CD4-positive, alpha-beta T cell treated with Interferon gamma for 1 hour (primary cell): ENCODE results near the gene FGF3.

ENCODE experiments used
- DNase-seq: peaks from one replicate; pipeline ENCODE4 v3.0.0-alpha.2; 2020

The FGF3 gene

GRCh38 chr11:69822676-69823494 is 3.7 kb upstream of the FGF3 start:
- no peak for DNase-seq

GRCh38 chr11:69821511-69822040 is 2.4 kb upstream of the FGF3 start:
- DNase-seq = no peak

- DNase-seq = no peak
These were observed 1.2 kb upstream of the FGF3 start for GRCh38 chr11:69820441-69820840.

GRCh38 chr11:69819541-69820070 is 390 bp upstream of the FGF3 start:
- no peak for DNase-seq

- DNase-seq = no peak
These were observed 999 bp downstream of the FGF3 start for GRCh38 chr11:69818231-69818602.

GRCh38 chr11:69817265-69818230 is 1.7 kb downstream of the FGF3 start:
- no peak for DNase-seq

- DNase-seq = no peak
These were observed 2.5 kb downstream of the FGF3 start for GRCh38 chr11:69816671-69817070.

- DNase-seq = no peak
These were observed 3.2 kb downstream of the FGF3 start for GRCh38 chr11:69815973-69816372.

- DNase-seq = no peak
These were observed 4.3 kb downstream of the FGF3 start for GRCh38 chr11:69814902-69815301.

- DNase-seq = no peak
These were observed 4.8 kb downstream of the FGF3 start for GRCh38 chr11:69814411-69814810.

GRCh38 chr11:69813839-69814238 is 5.4 kb downstream of the FGF3 start:
- DNase-seq = no peak

- DNase-seq = no peak
These were observed 6.3 kb downstream of the FGF3 start for GRCh38 chr11:69812946-69813345.

- DNase-seq = no peak
These were observed 7.0 kb downstream of the FGF3 start for GRCh38 chr11:69812256-69812655.

GRCh38 chr11:69811431-69811830 is 7.8 kb downstream of the FGF3 start:
- DNase-seq = no peak

GRCh38 chr11:69810289-69811118 is 8.7 kb downstream of the FGF3 start:
- DNase-seq = no peak

- DNase-seq = no peak
These were observed 10.5 kb downstream of the FGF3 start for GRCh38 chr11:69808667-69809086.

GRCh38 chr11:69807106-69807815 is 12.0 kb downstream of the FGF3 start:
- no peak for DNase-seq

GRCh38 chr11:69804769-69805508 is 14.3 kb downstream of the FGF3 start:
- no peak for DNase-seq

- no peak for DNase-seq
These were observed 15.5 kb downstream of the FGF3 start for GRCh38 chr11:69803604-69804218.

GRCh38 chr11:69803022-69803421 is 16.2 kb downstream of the FGF3 start:
- DNase-seq = no peak

- DNase-seq = no peak
These were observed 16.6 kb downstream of the FGF3 start for GRCh38 chr11:69802590-69802989.
